Measurements from ENCODE around the gene ACIN1. TPM values are rescaled to one million over a fixed set of nuclear protein-coding genes. Genes with fewer than 3 reads are reported as not detected.

ACIN1 gene
- total and polyA plus RNA-seq, 2 experiments from 2014 or later, result 76.1 to 172 TPM

DNA sequence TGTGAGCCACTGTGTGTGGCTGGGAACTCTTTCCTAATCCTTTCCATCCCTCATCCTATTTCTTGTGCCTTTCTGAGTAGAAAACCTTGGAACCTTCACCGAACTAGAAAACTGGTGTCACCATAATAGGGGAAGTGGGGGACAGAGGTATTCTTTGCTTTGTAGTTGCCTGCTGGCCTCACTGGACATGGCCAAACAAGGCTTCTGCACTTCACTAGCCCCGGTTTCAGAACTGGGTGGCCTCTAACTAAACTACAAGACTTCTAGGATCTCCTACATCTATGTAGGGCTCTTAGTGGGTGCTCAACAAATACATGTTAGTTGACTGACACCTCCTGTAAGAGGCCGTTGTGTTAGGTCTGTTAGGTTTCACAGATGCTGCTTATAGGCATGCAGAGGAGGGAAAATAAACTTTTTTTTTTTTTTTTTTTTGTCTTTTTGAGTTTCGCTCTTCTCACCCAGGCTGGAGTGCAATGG is 10.4 kb upstream of the ACIN1 start:
- Histone ChIP-seq H3K27me3 (ENCODE audit: insufficient read depth) (no peaks in the 10 kb centered on the region), H3K4me3 (no peak overlapping the region), H3F3A (replicated peaks; ENCODE audit: low read depth) (no peaks in the 10 kb centered on the region), H3K27ac (ENCODE audit: low read depth) (no peak overlapping the region), H3K36me3 (ENCODE audit: insufficient read depth) (no peaks in the 10 kb centered on the region), H3K9me2 (ENCODE audit: insufficient read depth) (0 out of 2 replicates have a peak, but pooled peaks cover 4% of the 10 kb centered on the region), H3K4me2 (peak overlapping the region; percentile 29), H3K4me1 (ENCODE audit: insufficient read depth) (peaks cover 12% of the 10 kb centered on the region), H4K20me1 (replicated peaks; ENCODE audit: insufficient read depth) (no peaks in the 10 kb centered on the region; the same call in 1 of the 2 replicates), H2AFZ (peak overlapping the region; percentile 80), H3K79me2 (replicated peaks; ENCODE audit: insufficient read depth) (no peaks in the 10 kb centered on the region)
- Mint-ChIP-seq H3K36me3 (ENCODE audit: low read depth) (peaks cover 4% of the 10 kb centered on the region; the same call in 1 of the 3 replicates), H3K4me3 (no peak overlapping the region; the same call in 2 of the 3 replicates), H3K27ac (no peak overlapping the region), H3K4me1 (peaks cover 27% of the 10 kb centered on the region), H3K27me3 (ENCODE audit: insufficient read depth, low read depth, poor library complexity) (peaks cover 15% of the 10 kb centered on the region), H3K9me3 (peaks cover 5% of the 10 kb centered on the region; the same call in 2 of the 3 replicates)
- DNase-seq (ENCODE audit: low spot score), result no peak
- TF ChIP-seq, protein P1, sequence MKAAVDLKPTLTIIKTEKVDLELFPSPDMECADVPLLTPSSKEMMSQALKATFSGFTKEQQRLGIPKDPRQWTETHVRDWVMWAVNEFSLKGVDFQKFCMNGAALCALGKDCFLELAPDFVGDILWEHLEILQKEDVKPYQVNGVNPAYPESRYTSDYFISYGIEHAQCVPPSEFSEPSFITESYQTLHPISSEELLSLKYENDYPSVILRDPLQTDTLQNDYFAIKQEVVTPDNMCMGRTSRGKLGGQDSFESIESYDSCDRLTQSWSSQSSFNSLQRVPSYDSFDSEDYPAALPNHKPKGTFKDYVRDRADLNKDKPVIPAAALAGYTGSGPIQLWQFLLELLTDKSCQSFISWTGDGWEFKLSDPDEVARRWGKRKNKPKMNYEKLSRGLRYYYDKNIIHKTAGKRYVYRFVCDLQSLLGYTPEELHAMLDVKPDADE (IDR thresholded peaks at IDR 0.05), result no peak
- no peak for TF ChIP-seq ZNF462 (CRISPR knock-in tag; IDR thresholded peaks at IDR 0.05)
- no peak for TF ChIP-seq CTCF (conservative IDR thresholded peaks at IDR 0.05; ENCODE audit: low read depth in 2 of 2)
- no peak for TF ChIP-seq ZNF331 (CRISPR knock-in tag; IDR thresholded peaks at IDR 0.05; ENCODE audit: low read depth)
- TF ChIP-seq ZNF114 (CRISPR knock-in tag; IDR thresholded peaks at IDR 0.05), result no peak
- no peak for TF ChIP-seq STAT1 (IDR thresholded peaks at IDR 0.05; ENCODE audit: unreplicated experiment)
- TF ChIP-seq EZH2 (IDR thresholded peaks at IDR 0.05; ENCODE audit: low read depth, unreplicated experiment), result no peak
- TF ChIP-seq, protein P2, sequence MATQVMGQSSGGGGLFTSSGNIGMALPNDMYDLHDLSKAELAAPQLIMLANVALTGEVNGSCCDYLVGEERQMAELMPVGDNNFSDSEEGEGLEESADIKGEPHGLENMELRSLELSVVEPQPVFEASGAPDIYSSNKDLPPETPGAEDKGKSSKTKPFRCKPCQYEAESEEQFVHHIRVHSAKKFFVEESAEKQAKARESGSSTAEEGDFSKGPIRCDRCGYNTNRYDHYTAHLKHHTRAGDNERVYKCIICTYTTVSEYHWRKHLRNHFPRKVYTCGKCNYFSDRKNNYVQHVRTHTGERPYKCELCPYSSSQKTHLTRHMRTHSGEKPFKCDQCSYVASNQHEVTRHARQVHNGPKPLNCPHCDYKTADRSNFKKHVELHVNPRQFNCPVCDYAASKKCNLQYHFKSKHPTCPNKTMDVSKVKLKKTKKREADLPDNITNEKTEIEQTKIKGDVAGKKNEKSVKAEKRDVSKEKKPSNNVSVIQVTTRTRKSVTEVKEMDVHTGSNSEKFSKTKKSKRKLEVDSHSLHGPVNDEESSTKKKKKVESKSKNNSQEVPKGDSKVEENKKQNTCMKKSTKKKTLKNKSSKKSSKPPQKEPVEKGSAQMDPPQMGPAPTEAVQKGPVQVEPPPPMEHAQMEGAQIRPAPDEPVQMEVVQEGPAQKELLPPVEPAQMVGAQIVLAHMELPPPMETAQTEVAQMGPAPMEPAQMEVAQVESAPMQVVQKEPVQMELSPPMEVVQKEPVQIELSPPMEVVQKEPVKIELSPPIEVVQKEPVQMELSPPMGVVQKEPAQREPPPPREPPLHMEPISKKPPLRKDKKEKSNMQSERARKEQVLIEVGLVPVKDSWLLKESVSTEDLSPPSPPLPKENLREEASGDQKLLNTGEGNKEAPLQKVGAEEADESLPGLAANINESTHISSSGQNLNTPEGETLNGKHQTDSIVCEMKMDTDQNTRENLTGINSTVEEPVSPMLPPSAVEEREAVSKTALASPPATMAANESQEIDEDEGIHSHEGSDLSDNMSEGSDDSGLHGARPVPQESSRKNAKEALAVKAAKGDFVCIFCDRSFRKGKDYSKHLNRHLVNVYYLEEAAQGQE (IDR thresholded peaks at IDR 0.05; ENCODE audit: unreplicated experiment), result no peak
- TF ChIP-seq NANOG (IDR thresholded peaks at IDR 0.05; ENCODE audit: borderline replicate concordance), result no peak
- TF ChIP-seq POLR2AphosphoS5 (IDR thresholded peaks at IDR 0.05; ENCODE audit: low read depth), result no peak
- TF ChIP-seq JUNB (IDR thresholded peaks at IDR 0.05; ENCODE audit: unreplicated experiment), result no peak
- TF ChIP-seq CREB1 (CRISPR knock-in tag; IDR thresholded peaks at IDR 0.05; ENCODE audit: low read depth), result no peak
- no peak for TF ChIP-seq EZH2phosphoT487 (IDR thresholded peaks at IDR 0.05; ENCODE audit: unreplicated experiment)
- ATAC-seq, result no peak

Data from GM23338 (cell line).